SK-MEL-5 (cell line): Measurements from ENCODE around the gene SRGAP1. TPM values are rescaled to one million over a fixed set of nuclear protein-coding genes. Genes with fewer than 3 reads are reported as not detected.
"Not testable (repeated sequence)": the region's sequence is repeated elsewhere in the genome, so short reads cannot be mapped to it uniquely, and the experiment has no call there.

ENCODE experiments used
- DNase-seq: peaks from one replicate; pipeline ENCODE4 v3.0.0-alpha.2; 2016; ENCODE audit warnings: low read depth, low spot score
- in situ Hi-C: cut with HindIII; loops from 2 replicates; pipeline ENCODE4 v1.10.0; 2016; ENCODE audit warnings: low sequenced_read_pairs, high pct_unique_total_duplicates, low pct_unique_long_range_greater_than_20kb
- total RNA-seq: library from RNA; depleted of rRNA; stranded (reverse); fragments of >200 nt; shearing (Covaris generic); gene quantifications from 2 replicates; pipeline ENCODE4 v1.2.3, GENCODE V29; 2014

Gene SRGAP1
- total RNA-seq, 1 experiment from 2014 or later, result 20.7 TPM

GRCh38 chr12:63823040-63823439 is 21.5 kb upstream of the SRGAP1 start:
- in situ Hi-C loops, result loop anchor here (25.0 kb wide), 2 partner anchors 411 to 439 kb away; no protein-coding TSS in a partner anchor

GRCh38 chr12:63826006-63826585 is 18.4 kb upstream of the SRGAP1 start:
- DNase-seq, result peak; percentile 83
- in situ Hi-C loops, result no loop called here

More at GRCh38 chr12:63823040-63823439, 21.5 kb upstream of the SRGAP1 start:
- no peak for DNase-seq

- no peak for DNase-seq
- in situ Hi-C loops, result no loop called here
Observed at GRCh38 chr12:63828867-63829266, 15.6 kb upstream of the SRGAP1 start.

- no peak for DNase-seq
- in situ Hi-C loops, result no loop called here
Observed at GRCh38 chr12:63836046-63836445, 8.5 kb upstream of the SRGAP1 start.

GRCh38 chr12:63836936-63837335 is 7.6 kb upstream of the SRGAP1 start:
- no peak for DNase-seq
- in situ Hi-C loops, result no loop called here

GRCh38 chr12:63838411-63838810 is 6.1 kb upstream of the SRGAP1 start:
- no peak for DNase-seq
- in situ Hi-C loops, result no loop called here

GRCh38 chr12:63841011-63841410 is 3.5 kb upstream of the SRGAP1 start:
- in situ Hi-C loops, result no loop called here

GRCh38 chr12:63841571-63841970 is 2.9 kb upstream of the SRGAP1 start:
- no peak for DNase-seq
- in situ Hi-C loops, result no loop called here

More at GRCh38 chr12:63841011-63841410, 3.5 kb upstream of the SRGAP1 start:
- DNase-seq, result no peak

GRCh38 chr12:63842750-63843149 is 1.8 kb upstream of the SRGAP1 start:
- in situ Hi-C loops, DNase-seq: not testable (repeated sequence)

GRCh38 chr12:63843254-63843720 is 1.2 kb upstream of the SRGAP1 start:
- in situ Hi-C loops, result no loop called here
- no peak for DNase-seq

- peak; percentile 92 for DNase-seq
- in situ Hi-C loops, result no loop called here
Observed at GRCh38 chr12:63843721-63844390, 644 bp upstream of the SRGAP1 start.

GRCh38 chr12:63845726-63846125 is 1.2 kb downstream of the SRGAP1 start:
- in situ Hi-C loops, result no loop called here
- peak; percentile 80 for DNase-seq

- peak; percentile 38 for DNase-seq
- in situ Hi-C loops, result no loop called here
Observed at GRCh38 chr12:63846238-63846967, 1.9 kb downstream of the SRGAP1 start.

- in situ Hi-C loops, result no loop called here
- no peak for DNase-seq
Observed at GRCh38 chr12:63848450-63848849, 4.0 kb downstream of the SRGAP1 start.

GRCh38 chr12:63849106-63849620 is 4.7 kb downstream of the SRGAP1 start:
- in situ Hi-C loops, result no loop called here
- DNase-seq, result no peak

- in situ Hi-C loops, result no loop called here
- DNase-seq, result no peak
Observed at GRCh38 chr12:63849641-63850040, 5.1 kb downstream of the SRGAP1 start.

GRCh38 chr12:63853978-63854377 is 9.5 kb downstream of the SRGAP1 start:
- in situ Hi-C loops, result no loop called here
- DNase-seq, result no peak

- DNase-seq, result no peak
- in situ Hi-C loops, result no loop called here
Observed at GRCh38 chr12:63855299-63855698, 10.8 kb downstream of the SRGAP1 start.
